Testis (tissue), 2 donors: ENCODE results near the gene ZNF607.

Experiments
- CTCF ChIP-seq, 3 experiments: fragments of 450-650 bp in 2 of 3; fragments of 200-600 bp in 1 of 3; sonication (generic) in 1 of 3; IDR thresholded peaks; one replicate each; pipeline ENCODE4 v1.5.1; 2016 to 2019; ENCODE audit warnings: antibody characterized with exemption in 3 of 3, mild to moderate bottlenecking in 2 of 3, moderate library complexity in 1 of 3
- POLR2A ChIP-seq: fragments of 450-650 bp; IDR thresholded peaks from one replicate; pipeline ENCODE4 v1.6.1; 2017; ENCODE audit warnings: antibody characterized with exemption, mild to moderate bottlenecking, moderate library complexity

- TF ChIP-seq CTCF (IDR thresholded peaks at IDR 0.05) (no peak), POLR2A (no peak)
These were observed 64.3 kb downstream of the ZNF607 start, which contains the start of gene ZFP30 for GRCh38 chr19:37655301-37655688.
